Urinary bladder (tissue), 4 donors: ENCODE measurements around the gene PRDM10. TPM values are rescaled to one million over a fixed set of nuclear protein-coding genes. Genes with fewer than 3 reads are reported as not detected.
"Not testable (repeated sequence)": the region's sequence is repeated elsewhere in the genome, so short reads cannot be mapped to it uniquely, and the experiment has no call there.

Source experiments
- DNase-seq: peaks from one replicate; pipeline ENCODE4 v3.0.0-alpha.2; 2015; ENCODE audit errors: extremely low spot score
- H3K27ac ChIP-seq: one replicate; pipeline ENCODE4 v1.5.1; 2013; ENCODE audit warnings: low read depth, mild to moderate bottlenecking, moderate library complexity
- H3K36me3 ChIP-seq: one replicate; pipeline ENCODE4 v1.6.1; 2013; ENCODE audit warnings: mild to moderate bottlenecking, moderate library complexity; ENCODE audit not compliant: insufficient read depth
- H3K4me1 ChIP-seq: one replicate; pipeline ENCODE4 v1.6.1; 2013; ENCODE audit warnings: mild to moderate bottlenecking, moderate library complexity; ENCODE audit not compliant: insufficient read depth
- H3K4me3 ChIP-seq: one replicate; pipeline ENCODE4 v1.5.1; 2013; ENCODE audit warnings: low read depth, low read length
- WGBS: extraction: QIAGEN DNeasy Blood & Tissue Kit; methylation state at CpG from one replicate; pipeline ENCODE4 v1.1.7; 2013; 5-methylcytosine and 5-hydroxymethylcytosine counted together
- polyA plus RNA-seq: library from polyadenylated mRNA; stranded (reverse); fragments of 200-250 nt; gene quantifications from one replicate; pipeline ENCODE4 v1.2.3, GENCODE V29; 2013
- total RNA-seq: library from RNA; depleted of rRNA; stranded (reverse); fragments of >200 nt; gene quantifications from one replicate; pipeline ENCODE4 v1.2.3, GENCODE V29; 2014
- donor health status: healthy with polysubstance abuse.
- donor health status: healthy.

PRDM10 gene
- total and polyA plus RNA-seq, 2 donors: 3.4 to 6.2 TPM

DNA sequence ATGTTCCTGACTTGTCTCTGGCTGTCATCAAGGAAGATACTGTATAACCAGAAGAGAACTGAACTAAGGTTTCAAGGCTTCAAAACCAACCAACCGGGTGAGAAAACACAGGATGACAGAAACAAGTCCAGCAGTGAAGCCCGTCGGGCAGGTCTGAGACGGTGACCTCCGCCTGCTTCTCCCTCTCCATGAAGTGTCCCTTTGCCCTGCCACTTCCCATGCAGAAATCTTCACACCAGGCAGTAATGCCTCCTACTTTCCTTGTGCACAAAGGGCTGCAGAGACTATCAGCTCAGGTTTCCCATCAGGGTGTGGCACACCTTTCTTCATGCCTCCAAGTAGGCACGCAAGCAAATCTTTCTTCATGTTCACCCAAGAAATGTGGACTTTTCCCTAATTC lies 24.2 kb downstream of the PRDM10 start:
- WGBS: 88% methylated on average over 6 of the region's 6 CpGs
- no peak for DNase-seq
- no peaks in the 10 kb centered on the region for H3K36me3 ChIP-seq
- H3K27ac ChIP-seq: no peak overlapping the region
- H3K4me3 ChIP-seq: no peak overlapping the region
- H3K4me1 ChIP-seq: no peaks in the 10 kb centered on the region

- Histone ChIP-seq H3K36me3 (no peaks in the 10 kb centered on the region), H3K4me3 (no peak overlapping the region), H3K4me1 (no peaks in the 10 kb centered on the region), H3K27ac (no peak overlapping the region)
- WGBS: 82% methylated on average over 6 of the region's 6 CpGs
- DNase-seq: no peak
These were observed 26.3 kb downstream of the PRDM10 start for GRCh38 chr11:129976328-129976727.

DNA sequence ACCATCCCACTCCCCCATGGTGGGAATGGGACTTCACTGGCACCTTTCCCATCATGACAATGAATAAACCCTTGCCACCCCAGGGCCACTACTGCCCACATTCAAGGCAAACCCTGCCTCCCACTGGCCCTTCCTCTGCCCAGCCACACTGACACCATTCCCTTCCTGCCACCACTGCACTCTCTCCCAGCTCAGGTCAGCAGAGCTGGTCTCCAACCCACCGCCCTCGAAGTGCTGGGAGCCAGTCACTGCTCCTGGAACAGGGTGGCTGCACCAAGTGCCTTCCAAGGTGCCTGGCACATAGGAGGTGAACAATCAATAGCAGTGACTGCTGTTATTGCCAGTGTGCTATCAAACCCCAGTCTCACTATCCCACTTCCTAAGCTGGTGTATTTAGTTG lies 27.1 kb downstream of the PRDM10 start:
- no peak for DNase-seq
- H3K27ac ChIP-seq: no peak overlapping the region

GRCh38 chr11:129974672-129975071 lies 28.0 kb downstream of the PRDM10 start:
- WGBS: 95% methylated on average over 11 of the region's 11 CpGs

More for the DNA sequence above, 27.1 kb downstream of the PRDM10 start:
- H3K36me3 ChIP-seq: no peaks in the 10 kb centered on the region
- whole genome bisulfite sequencing: 96% methylated on average over 2 of the region's 2 CpGs
- H3K4me1 ChIP-seq: no peaks in the 10 kb centered on the region
- H3K4me3 ChIP-seq: no peak overlapping the region

DNA sequence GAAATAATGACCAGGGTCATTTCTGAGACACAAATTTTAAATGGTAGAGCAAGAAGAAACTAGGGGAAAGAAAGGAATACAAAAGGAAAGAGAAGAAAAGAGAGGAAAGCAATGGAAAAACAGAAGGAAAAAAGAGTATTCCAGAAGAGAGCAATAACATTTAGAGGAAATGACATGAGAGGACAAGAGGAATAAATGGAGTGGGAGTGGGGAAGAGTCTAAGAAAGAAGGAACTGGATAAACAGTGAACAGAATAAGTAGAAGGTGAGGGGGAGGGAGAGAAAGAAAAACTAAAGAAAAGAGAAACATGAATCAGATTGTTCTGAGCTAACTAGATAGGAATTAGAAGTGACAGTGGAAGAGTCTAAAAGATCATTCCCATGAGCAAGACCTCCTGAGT lies 28.4 kb downstream of the PRDM10 start:
- Histone ChIP-seq H3K27ac (no peak overlapping the region), H3K4me3 (no peak overlapping the region), H3K36me3 (no peaks in the 10 kb centered on the region), H3K4me1 (no peaks in the 10 kb centered on the region)
- no peak for DNase-seq

More at GRCh38 chr11:129974672-129975071, 28.0 kb downstream of the PRDM10 start:
- Histone ChIP-seq H3K36me3 (no peaks in the 10 kb centered on the region), H3K4me1 (no peaks in the 10 kb centered on the region), H3K27ac (no peak overlapping the region), H3K4me3 (no peak overlapping the region)
- no peak for DNase-seq

GRCh38 chr11:129973809-129974208 lies 28.8 kb downstream of the PRDM10 start:
- Histone ChIP-seq H3K36me3 (no peaks in the 10 kb centered on the region), H3K4me1 (no peaks in the 10 kb centered on the region), H3K4me3 (no peak overlapping the region), H3K27ac (no peak overlapping the region)
- WGBS: 53% methylated on average over 5 of the region's 5 CpGs
- no peak for DNase-seq

DNA sequence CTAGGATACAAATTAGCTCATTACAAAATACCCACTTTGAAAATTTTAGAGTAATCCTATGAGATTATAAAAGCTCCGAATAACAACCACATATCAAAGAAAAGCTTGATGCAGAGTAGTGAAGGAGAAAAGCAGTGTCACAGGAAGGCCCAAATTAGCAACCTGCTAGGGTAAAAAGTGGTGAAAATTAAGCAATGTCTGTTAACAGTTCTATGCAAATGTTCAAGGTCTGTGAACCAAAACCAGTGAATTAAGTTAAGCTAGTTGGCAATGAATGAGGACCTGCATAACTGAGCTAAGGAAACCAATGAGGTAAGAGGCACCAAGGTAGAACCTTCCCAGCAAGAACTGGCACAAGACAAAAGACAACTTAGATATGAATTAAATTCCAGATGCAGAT lies 29.6 kb downstream of the PRDM10 start:
- 78% methylated on average over 1 of the region's 1 CpG for WGBS
- Histone ChIP-seq H3K4me3 (no peak overlapping the region), H3K4me1 (no peaks in the 10 kb centered on the region), H3K27ac (no peak overlapping the region), H3K36me3 (no peaks in the 10 kb centered on the region)
- no peak for DNase-seq

- 90% methylated on average over 5 of the region's 5 CpGs for WGBS
- Histone ChIP-seq H3K4me3 (no peak overlapping the region), H3K36me3 (no peaks in the 10 kb centered on the region), H3K27ac (no peak overlapping the region), H3K4me1 (no peaks in the 10 kb centered on the region)
- DNase-seq: no peak
These were observed 30.0 kb downstream of the PRDM10 start for GRCh38 chr11:129972611-129973010.

DNA sequence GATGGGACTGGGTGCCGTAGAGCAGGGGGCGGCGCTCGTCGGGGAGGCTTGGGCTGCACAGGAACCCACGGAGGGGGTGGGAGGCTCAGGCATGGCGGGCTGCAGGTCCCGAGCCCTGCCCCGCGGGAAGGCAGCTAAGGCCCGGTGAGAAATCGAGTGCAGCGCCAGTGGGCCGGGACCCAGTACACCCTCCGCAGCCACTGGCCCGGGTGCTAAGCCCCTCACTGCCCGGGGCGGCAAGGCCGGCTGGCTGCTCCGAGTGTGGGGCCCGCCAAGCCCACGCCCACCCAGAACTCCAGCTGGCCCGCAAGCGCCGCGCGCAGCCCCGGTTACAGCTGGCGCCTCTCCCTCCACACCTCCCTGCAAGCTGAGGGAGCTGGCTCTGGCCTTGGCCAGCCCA lies 30.8 kb downstream of the PRDM10 start:
- not testable (repeated sequence) for H3K36me3 ChIP-seq, H3K4me1 ChIP-seq, H3K27ac ChIP-seq, DNase-seq, H3K4me3 ChIP-seq
- WGBS: 96% methylated on average over 29 of the region's 29 CpGs

- 64% methylated on average over 2 of the region's 2 CpGs for WGBS
- H3K4me3 ChIP-seq: no peak overlapping the region
- H3K36me3 ChIP-seq: no peaks in the 10 kb centered on the region
- no peaks in the 10 kb centered on the region for H3K4me1 ChIP-seq
- DNase-seq: no peak
- no peak overlapping the region for H3K27ac ChIP-seq
These were observed 32.7 kb downstream of the PRDM10 start for GRCh38 chr11:129969920-129970319.

- Histone ChIP-seq H3K27ac (no peak overlapping the region), H3K4me1 (no peaks in the 10 kb centered on the region), H3K36me3 (no peaks in the 10 kb centered on the region), H3K4me3 (no peak overlapping the region)
- DNase-seq: no peak
- WGBS: 82% methylated on average over 9 of the region's 9 CpGs
These were observed 33.8 kb downstream of the PRDM10 start for GRCh38 chr11:129968591-129969419.

GRCh38 chr11:129967996-129968395 lies 34.6 kb downstream of the PRDM10 start:
- 94% methylated on average over 3 of the region's 3 CpGs for WGBS
- no peaks in the 10 kb centered on the region for H3K36me3 ChIP-seq
- DNase-seq: no peak
- no peak overlapping the region for H3K27ac ChIP-seq
- no peak overlapping the region for H3K4me3 ChIP-seq
- H3K4me1 ChIP-seq: no peaks in the 10 kb centered on the region

DNA sequence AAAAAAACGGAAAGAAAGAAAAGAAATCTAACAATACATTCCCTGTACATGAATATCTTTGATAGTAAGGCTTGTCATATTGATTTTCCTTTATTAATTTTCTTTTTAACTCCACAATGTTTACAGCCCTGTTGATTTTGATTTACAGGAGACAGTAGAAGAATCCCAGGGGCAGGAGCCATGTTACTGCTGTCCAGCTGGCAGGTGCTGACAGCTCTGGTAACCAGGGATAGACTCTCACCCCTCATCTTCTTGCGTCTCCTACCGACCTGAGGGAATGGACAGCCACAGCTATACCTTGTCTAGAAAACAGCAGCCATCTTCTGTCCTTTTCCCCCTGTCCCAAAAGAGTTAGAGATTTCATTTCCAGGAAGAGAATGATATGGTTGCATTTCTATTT lies 37.4 kb downstream of the PRDM10 start:
- no peak for DNase-seq
- no peaks in the 10 kb centered on the region for H3K4me1 ChIP-seq
- H3K4me3 ChIP-seq: no peak overlapping the region
- no peak overlapping the region for H3K27ac ChIP-seq
- WGBS: 71% methylated on average over 3 of the region's 3 CpGs
- no peaks in the 10 kb centered on the region for H3K36me3 ChIP-seq

- WGBS: 93% methylated on average over 18 of the region's 18 CpGs
- H3K27ac ChIP-seq: no peak overlapping the region
- no peaks in the 10 kb centered on the region for H3K4me1 ChIP-seq
- DNase-seq: no peak
- no peaks in the 10 kb centered on the region for H3K36me3 ChIP-seq
- no peak overlapping the region for H3K4me3 ChIP-seq
These were observed 42.1 kb downstream of the PRDM10 start for GRCh38 chr11:129960216-129961214.
